K562 (cell line): Measurements from ENCODE around the gene PRKAR2B. TPM values are rescaled to one million over a fixed set of nuclear protein-coding genes. Genes with fewer than 3 reads are reported as not detected.
A peak's percentile ranks its signal among the peaks of the same experiment; 100 is the strongest.

Source experiments
- ASH1L ChIP-seq: fragments of 450-650 bp; IDR thresholded peaks from 2 replicates; pipeline ENCODE4 v1.6.1; 2018; ENCODE audit warnings: borderline replicate concordance, mild to moderate bottlenecking, low read depth; ENCODE audit not compliant: partially characterized antibody
- ATF1 ChIP-seq, 2 experiments: fragments of 450-650 bp in 1 of 2; IDR thresholded peaks; 2 replicates each; pipeline ENCODE4 v1.6.1; 2016; ENCODE audit warnings: missing compliant biosample characterization in 1 of 2, missing genetic modification characterization in 1 of 2
- CCNT2 ChIP-seq: IDR thresholded peaks from 2 replicates; pipeline ENCODE4 v1.6.1; 2011; ENCODE audit warnings: borderline replicate concordance, low read depth, mild to moderate bottlenecking, moderate library complexity, mixed read lengths, low read length; ENCODE audit not compliant: insufficient read length; ENCODE audit errors: extremely low read depth
- CHCHD3 ChIP-seq: fragments of 250-450 bp; sonication (Bioruptor Pico); IDR thresholded peaks from 2 replicates; pipeline ENCODE4 v2.1.2; 2022; ENCODE audit warnings: mild to moderate bottlenecking
- GABPB2 ChIP-seq: fragments of 250-450 bp; sonication (Bioruptor Pico); conservative IDR thresholded peaks from 2 replicates; pipeline ENCODE4 v1.5.1; 2021; ENCODE audit warnings: mild to moderate bottlenecking
- HMBOX1 ChIP-seq: sonication (generic); IDR thresholded peaks from 2 replicates; pipeline ENCODE4 v1.6.1; 2016
- MTA1 ChIP-seq: fragments of 450-650 bp; IDR thresholded peaks from 2 replicates; pipeline ENCODE4 v1.6.1; 2017; ENCODE audit warnings: borderline replicate concordance
- NFYB ChIP-seq: IDR thresholded peaks from 2 replicates; pipeline ENCODE4 v1.6.1; 2011; ENCODE audit warnings: mild to moderate bottlenecking, moderate library complexity; ENCODE audit not compliant: insufficient read length; ENCODE audit errors: extremely low read depth
- NR1H2 ChIP-seq: sonication (generic); formaldehyde crosslinking; IDR thresholded peaks from 2 replicates; pipeline ENCODE4 v1.4.0; 2020; ENCODE audit warnings: mild to moderate bottlenecking, missing genetic modification reagents
- PHF21A ChIP-seq: fragments of 450-650 bp; IDR thresholded peaks from 2 replicates; pipeline ENCODE4 v1.6.1; 2017; ENCODE audit warnings: low read depth, borderline replicate concordance
- RBM17 ChIP-seq: fragments of 200-400 bp; formaldehyde crosslinking; IDR thresholded peaks from 2 replicates; pipeline ENCODE4 v1.6.1; 2017; ENCODE audit warnings: low read depth, mild to moderate bottlenecking, low read length, borderline replicate concordance
- RFX7 ChIP-seq: fragments of 250-450 bp; sonication (Bioruptor Pico); IDR thresholded peaks from 2 replicates; pipeline ENCODE4 v1.5.1; 2021; ENCODE audit warnings: mild to moderate bottlenecking
- SRSF9 ChIP-seq: fragments of 200-400 bp; formaldehyde crosslinking; IDR thresholded peaks from 2 replicates; pipeline ENCODE4 v1.6.1; 2017; ENCODE audit warnings: low read depth, low read length, borderline replicate concordance
- TAF7 ChIP-seq: fragments of 450-650 bp; IDR thresholded peaks from 2 replicates; pipeline ENCODE4 v1.6.1; 2016; ENCODE audit warnings: missing genetic modification characterization, missing compliant biosample characterization
- ZNF766 ChIP-seq: fragments of 200-800 bp; sonication (Bioruptor generic); conservative IDR thresholded peaks from 2 replicates; pipeline ENCODE4 v1.6.1; 2016; ENCODE audit warnings: missing genetic modification characterization, missing compliant biosample characterization
- polyA plus RNA-seq, 8 experiments: library from polyadenylated mRNA; depleted of rRNA in 4 of 8; stranded (reverse) in 5 of 8; unstranded in 3 of 8; fragments of >200 nt; fragmentation: Nextera tagmentation in 2 of 8; fragmentation: Illumina TruSeq in 1 of 8; extraction: Ambion mirVana in 2 of 8; extraction: Trizol in 1 of 8; gene quantifications; 2 replicates each; pipeline versions ENCODE4 v1.2.1 to v1.2.3, GENCODE V29; 2011 to 2014; ENCODE audit warnings: inconsistent platforms in 1 of 8, missing spikeins in 1 of 8
- total RNA-seq, 7 experiments: library from RNA; depleted of rRNA in 6 of 7; stranded (reverse); fragments of >200 nt in 6 of 7; fragmentation: Illumina TruSeq in 2 of 7; extraction: Trizol in 2 of 7; gene quantifications; 2 replicates each; pipeline versions ENCODE4 v1.2.1 to v1.2.3, GENCODE V29; 2011 to 2021; ENCODE audit warnings: low replicate concordance in 1 of 7
- TF ChIP-seq, protein P1 (sequence below), 2 experiments: fragments of 150-350 bp in 1 of 2; IDR thresholded peaks; 2 replicates each; pipeline ENCODE4 v1.6.1; 2012 to 2016; ENCODE audit warnings: low read depth in 2 of 2, low read length in 2 of 2, mild to moderate bottlenecking in 1 of 2, moderate library complexity in 1 of 2
- TF ChIP-seq, protein P2 (sequence below): fragments of 450-650 bp; IDR thresholded peaks from 2 replicates; pipeline ENCODE4 v1.6.1; 2017; ENCODE audit warnings: antibody characterized with exemption, mild to moderate bottlenecking

The PRKAR2B gene
- total and polyA plus RNA-seq, 9 of the 15 experiments (the other 6 are each of a cell fraction or from before 2014, with no cell fraction given) = 59.0 to 173 (median 129) TPM

DNA sequence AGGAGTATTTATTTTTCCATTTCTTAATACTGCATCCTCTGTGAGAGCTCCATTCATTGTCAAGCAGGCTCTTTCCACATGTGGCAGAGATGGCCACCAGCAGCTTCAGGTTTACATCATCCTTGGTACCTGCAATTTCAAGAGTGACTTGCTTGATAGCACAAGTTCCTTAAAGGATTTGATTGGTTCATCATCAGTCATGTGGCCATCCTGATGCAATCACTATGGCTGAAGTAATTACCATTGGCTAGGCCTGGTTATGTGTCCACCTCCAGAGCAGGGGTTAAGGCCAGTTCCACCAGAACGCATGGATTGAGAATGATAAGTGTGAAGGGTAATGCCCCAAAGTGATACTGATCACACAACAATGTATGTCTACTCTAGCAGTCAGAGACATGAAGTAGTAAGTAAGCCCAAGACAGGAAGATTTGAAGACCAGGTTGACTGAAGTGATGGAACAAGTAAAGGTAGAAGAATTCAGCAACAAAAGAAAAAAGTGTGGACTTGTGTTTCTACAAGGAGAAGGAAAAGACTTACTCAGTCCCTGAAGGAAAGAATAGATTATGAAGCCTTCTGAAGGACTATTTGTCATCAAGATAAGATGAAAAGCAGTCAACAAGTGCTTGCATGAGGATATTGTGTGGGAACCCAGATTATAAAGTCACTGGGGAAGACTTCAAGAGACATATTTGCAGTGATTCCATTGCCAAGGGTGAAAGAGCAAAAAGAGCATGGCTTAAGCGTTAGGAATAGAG, 26.4 kb upstream of the PRKAR2B start (continued):
- TF ChIP-seq HMBOX1 (peak; percentile 84), ASH1L (no peak), NR1H2 (CRISPR knock-in tag) (no peak), TAF7 (peak; percentile 18; the same call in 1 of the 2 replicates), MTA1 (peak; percentile 62), RFX7 (no peak), CHCHD3 (no peak), ZNF766 (peak; percentile 68), SRSF9 (no peak), ATF1 (CRISPR knock-in tag; IDR thresholded peaks at IDR 0.05) (no peak), ATF1 (tag; IDR thresholded peaks at IDR 0.05) (peak; percentile 59), PHF21A (peak; percentile 65; the same call in 1 of the 2 replicates), CCNT2 (no peak), GABPB2 (CRISPR knock-in tag) (no peak), NFYB (peak; percentile 34), RBM17 (no peak)
- TF ChIP-seq, protein P1, sequence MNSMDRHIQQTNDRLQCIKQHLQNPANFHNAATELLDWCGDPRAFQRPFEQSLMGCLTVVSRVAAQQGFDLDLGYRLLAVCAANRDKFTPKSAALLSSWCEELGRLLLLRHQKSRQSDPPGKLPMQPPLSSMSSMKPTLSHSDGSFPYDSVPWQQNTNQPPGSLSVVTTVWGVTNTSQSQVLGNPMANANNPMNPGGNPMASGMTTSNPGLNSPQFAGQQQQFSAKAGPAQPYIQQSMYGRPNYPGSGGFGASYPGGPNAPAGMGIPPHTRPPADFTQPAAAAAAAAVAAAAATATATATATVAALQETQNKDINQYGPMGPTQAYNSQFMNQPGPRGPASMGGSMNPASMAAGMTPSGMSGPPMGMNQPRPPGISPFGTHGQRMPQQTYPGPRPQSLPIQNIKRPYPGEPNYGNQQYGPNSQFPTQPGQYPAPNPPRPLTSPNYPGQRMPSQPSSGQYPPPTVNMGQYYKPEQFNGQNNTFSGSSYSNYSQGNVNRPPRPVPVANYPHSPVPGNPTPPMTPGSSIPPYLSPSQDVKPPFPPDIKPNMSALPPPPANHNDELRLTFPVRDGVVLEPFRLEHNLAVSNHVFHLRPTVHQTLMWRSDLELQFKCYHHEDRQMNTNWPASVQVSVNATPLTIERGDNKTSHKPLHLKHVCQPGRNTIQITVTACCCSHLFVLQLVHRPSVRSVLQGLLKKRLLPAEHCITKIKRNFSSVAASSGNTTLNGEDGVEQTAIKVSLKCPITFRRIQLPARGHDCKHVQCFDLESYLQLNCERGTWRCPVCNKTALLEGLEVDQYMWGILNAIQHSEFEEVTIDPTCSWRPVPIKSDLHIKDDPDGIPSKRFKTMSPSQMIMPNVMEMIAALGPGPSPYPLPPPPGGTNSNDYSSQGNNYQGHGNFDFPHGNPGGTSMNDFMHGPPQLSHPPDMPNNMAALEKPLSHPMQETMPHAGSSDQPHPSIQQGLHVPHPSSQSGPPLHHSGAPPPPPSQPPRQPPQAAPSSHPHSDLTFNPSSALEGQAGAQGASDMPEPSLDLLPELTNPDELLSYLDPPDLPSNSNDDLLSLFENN (IDR thresholded peaks at IDR 0.05; ENCODE audit: low read depth in 2 of 2, low read length in 2 of 2) = no peak
- TF ChIP-seq, protein P2, sequence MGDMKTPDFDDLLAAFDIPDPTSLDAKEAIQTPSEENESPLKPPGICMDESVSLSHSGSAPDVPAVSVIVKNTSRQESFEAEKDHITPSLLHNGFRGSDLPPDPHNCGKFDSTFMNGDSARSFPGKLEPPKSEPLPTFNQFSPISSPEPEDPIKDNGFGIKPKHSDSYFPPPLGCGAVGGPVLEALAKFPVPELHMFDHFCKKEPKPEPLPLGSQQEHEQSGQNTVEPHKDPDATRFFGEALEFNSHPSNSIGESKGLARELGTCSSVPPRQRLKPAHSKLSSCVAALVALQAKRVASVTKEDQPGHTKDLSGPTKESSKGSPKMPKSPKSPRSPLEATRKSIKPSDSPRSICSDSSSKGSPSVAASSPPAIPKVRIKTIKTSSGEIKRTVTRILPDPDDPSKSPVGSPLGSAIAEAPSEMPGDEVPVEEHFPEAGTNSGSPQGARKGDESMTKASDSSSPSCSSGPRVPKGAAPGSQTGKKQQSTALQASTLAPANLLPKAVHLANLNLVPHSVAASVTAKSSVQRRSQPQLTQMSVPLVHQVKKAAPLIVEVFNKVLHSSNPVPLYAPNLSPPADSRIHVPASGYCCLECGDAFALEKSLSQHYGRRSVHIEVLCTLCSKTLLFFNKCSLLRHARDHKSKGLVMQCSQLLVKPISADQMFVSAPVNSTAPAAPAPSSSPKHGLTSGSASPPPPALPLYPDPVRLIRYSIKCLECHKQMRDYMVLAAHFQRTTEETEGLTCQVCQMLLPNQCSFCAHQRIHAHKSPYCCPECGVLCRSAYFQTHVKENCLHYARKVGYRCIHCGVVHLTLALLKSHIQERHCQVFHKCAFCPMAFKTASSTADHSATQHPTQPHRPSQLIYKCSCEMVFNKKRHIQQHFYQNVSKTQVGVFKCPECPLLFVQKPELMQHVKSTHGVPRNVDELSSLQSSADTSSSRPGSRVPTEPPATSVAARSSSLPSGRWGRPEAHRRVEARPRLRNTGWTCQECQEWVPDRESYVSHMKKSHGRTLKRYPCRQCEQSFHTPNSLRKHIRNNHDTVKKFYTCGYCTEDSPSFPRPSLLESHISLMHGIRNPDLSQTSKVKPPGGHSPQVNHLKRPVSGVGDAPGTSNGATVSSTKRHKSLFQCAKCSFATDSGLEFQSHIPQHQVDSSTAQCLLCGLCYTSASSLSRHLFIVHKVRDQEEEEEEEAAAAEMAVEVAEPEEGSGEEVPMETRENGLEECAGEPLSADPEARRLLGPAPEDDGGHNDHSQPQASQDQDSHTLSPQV = peak; percentile 82
